Measurements from ENCODE around the gene MT1A. TPM values are rescaled to one million over a fixed set of nuclear protein-coding genes. Genes with fewer than 3 reads are reported as not detected.

MT1A gene
- total and polyA plus RNA-seq, 2 of the 8 experiments (the other 6 are each of a cell fraction or from before 2014, with no cell fraction given), result not detected

GRCh38 chr16:56593573-56594291, 44.7 kb upstream of the MT1A start (continued):
- TF ChIP-seq USF2 (IDR thresholded peaks at IDR 0.05; ENCODE audit: low read length) (no peak), TCF12 (IDR thresholded peaks at IDR 0.05; ENCODE audit: low read depth, low read length) (no peak), HDAC6 (IDR thresholded peaks at IDR 0.05; ENCODE audit: low read depth, low read length) (no peak), BCL11A (IDR thresholded peaks at IDR 0.05; ENCODE audit: low read depth in 2 of 2, low read length in 2 of 2) (no peak), KDM1A (IDR thresholded peaks at IDR 0.05; ENCODE audit: borderline replicate concordance, low read length) (no peak), CBX8 (IDR thresholded peaks at IDR 0.05; ENCODE audit: borderline replicate concordance, low read depth, low read length) (no peak)

Data from H1 (cell line).